GM21576 (cell line): ENCODE measurements around the gene KRT14.
"Not testable (repeated sequence)": the region's sequence is repeated elsewhere in the genome, so short reads cannot be mapped to it uniquely, and the experiment has no call there.

Experiments used
- ATAC-seq: cut with Tn5 transposase; IDR thresholded peaks from one replicate; pipeline ENCODE4 v1.9.1; 2021; ENCODE audit warnings: mild to moderate bottlenecking, moderate library complexity; ENCODE audit not compliant: unreplicated experiment

The KRT14 gene

DNA sequence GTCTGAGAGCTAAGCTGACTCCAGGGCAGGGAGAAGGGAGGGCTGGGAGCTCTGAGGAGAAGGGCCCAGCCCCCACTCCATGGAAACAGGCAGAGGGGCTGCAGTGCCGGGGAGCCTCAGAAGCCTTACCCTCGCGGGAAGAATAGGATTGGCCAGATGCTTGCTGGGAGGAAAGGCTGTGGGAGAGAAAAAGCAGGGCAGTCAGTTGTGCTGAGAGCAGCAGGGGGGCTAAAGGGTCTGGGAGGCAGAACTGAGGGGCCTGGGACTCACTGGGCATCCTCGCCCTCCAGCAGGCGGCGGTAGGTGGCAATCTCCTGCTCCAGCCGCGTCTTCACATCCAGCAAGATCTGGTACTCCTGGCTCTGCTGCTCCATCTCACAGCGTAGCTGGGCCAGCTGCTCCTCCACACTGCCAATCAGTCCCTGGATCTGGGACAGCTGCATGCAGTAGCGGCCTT, 23.4 kb upstream of the KRT14 start:
- not testable (repeated sequence) for ATAC-seq

DNA sequence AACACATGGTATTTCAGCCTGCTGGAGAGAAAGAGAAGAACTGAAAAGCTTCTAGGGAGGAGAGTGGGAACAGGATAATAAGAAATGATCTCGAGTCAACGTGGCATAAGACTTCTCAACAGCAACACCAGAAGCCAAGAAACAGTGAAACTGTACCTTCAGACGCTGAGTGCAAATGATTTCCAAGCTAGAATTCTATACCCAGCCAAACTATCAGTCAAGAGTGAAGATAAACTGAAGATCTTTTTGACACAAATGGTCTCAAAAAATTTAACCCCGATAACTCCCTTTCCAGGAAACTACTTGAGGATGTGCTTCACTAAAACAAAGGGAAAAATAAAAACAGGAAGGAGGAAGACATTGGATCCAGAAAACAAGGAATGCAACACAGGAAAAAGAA, 20.2 kb upstream of the KRT14 start:
- ATAC-seq, result not testable (repeated sequence)

DNA sequence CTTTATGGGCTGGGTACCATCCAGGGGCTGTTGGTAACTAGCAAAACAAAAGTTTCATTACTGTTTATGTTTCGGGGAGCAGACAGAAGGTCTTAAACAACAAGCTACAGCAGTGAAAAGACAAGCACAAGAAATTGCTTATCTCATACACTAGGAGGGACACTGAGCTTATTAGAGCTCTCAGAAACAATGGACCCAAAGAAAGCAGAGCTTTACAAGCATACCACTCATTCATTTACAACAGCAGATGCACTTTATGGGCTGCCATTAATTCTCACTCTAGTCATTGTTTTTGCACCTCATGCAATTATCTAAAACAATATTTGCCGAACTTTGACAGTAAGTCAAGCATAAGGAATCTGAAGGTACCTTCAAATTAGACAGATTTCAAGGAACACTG, 15.8 kb upstream of the KRT14 start:
- no peak for ATAC-seq

DNA sequence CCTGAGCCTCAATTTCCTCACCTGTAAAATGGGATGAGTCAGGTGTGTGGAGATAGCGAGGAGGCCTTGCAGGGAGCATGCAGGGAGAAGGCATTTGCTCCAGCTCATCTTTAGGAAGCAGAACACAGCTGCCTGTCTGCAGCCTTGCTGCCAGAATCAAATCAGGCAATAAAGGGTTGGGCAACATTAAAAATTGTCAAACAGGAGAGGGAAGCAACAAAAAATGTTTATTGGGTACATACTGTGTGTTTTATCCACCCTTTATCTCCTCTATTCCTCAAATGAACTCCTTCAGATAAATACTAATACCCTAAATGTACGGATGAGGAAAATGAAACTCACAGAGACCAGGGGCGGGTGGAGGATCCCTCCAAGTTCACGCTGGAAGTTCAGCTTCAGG, 13.6 kb upstream of the KRT14 start:
- ATAC-seq, result no peak

DNA sequence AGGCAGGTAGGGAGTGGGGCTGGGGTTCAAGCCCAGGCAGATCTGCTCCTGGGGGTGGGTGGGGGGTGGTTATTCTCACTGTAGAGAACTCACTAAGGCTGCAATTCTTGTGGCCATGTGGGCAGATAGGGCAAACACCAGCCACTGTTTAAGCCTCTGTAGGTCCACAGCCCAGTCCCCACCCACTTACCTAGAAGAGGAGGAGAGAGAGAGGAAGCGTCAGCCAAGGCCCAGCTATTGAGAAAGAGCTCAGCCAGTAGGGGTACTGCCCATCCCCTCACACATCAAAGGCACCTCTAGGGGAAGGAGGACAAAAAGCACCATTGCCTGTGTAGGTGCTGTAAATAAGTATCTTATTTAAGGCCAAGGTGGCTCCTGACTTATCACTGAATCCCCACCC, 13.0 kb upstream of the KRT14 start:
- ATAC-seq, result no peak

DNA sequence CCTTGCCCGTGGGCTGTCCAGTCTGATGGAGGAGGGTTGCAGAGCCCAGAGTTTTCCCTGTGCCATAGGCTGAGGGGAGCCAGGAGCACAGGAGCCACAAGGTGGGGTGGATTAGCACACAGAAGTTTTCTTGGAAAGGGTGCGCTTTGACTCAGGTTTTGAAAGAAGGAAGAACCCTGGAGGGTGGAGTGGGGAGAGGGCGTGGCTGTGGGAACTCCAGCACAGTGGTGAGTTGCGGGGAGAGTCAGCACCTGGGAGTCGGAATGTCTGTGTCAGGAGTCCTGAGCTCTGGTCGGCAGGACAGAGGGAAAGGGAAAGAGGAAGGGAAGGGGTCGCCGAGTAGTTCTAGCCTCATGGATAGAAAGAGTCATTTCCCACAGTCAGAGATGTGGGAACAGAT, 8.9 kb upstream of the KRT14 start:
- no peak for ATAC-seq

DNA sequence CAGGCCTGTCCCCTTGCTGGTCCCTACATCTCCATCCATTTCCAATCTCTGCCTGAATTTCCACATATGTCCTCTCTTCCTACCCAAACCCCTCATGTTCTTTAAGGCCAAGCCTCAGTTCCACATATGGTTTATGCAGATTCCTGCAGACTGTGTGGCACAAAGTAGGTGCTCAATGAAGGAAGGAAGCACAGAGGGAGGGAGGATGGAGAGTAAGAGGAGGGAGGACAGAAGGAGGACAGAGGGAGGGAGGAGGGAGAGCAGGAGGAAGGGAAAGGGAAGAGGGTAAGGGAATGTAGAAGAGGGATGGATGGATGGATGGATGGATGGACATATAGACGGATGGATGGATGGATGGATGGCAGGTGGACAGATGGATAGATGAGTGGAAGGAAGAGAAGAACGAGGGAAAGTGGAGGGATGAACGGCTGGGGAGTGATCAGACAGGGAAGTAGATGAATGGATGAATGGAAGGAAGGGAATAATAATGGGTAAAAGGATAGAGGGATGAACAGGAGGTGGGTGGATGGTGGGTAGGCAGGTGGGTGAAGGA, 7.7 kb upstream of the KRT14 start:
- ATAC-seq, result no peak

DNA sequence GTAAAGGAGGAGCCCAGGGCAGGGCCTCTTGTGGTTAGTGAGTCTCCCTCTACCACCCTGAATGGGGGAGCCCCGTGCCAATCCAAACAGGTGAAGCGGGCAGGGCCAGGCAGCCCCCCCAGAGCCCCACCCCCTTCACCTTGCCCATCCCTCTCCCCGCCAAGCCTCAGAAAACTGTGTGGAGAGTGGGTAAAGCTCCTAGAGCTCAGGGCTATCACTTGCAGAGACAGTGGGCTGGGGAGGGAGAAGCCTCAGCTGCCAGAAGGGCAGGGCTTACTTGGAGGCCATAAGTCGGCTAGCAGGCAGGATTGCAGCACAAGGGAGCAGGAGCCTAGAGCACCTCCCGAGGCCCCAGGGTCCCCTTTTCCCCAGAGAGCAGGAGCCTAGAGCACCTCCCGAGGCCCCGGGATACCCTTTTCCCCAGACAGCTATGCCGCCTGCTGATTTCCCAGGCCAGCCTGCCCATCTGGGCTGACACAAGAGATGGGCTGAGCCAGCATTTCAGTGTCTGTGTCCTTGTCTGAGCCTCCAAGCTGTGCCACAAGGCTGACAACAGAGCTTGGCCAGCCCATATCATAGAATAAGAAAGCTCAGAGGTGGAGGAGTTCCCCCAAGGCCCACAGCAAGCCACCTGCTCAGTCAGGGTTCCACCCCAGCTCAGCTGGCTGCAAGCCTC, 6.7 kb upstream of the KRT14 start:
- ATAC-seq, result no peak

DNA sequence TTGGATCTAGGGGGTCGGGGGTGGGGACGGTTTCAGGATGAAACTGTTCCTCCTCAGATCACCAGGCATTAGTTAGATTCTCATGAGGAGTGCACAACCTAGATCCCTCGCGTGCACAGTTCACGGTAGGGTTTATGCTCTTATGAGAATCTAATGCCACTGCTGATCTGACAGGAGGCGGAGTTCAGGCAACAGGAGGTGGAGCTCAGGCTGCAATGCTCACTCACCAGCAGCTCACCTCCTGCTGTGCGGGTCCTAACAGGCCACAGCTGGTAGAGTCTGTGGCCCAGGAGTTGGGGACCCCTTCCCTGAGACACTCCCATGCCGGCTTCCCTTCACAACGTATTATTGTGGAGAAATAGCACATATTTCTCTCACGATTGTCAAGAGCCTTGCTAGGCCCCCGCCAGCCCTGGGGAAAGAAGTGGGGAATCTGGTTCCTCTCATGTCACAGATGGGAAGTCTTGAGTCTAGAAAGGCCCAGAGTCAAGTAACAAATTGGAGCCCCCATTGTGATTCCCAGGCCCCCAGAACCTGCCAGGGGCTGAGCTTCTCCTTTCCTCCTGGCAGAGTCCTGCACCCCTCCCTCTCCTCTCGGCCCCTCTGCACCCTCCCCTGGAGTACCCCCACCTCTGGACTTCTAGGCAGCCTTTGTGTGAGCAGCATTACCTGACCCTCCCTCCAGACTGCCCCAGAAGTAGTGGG, 6.1 kb upstream of the KRT14 start:
- no peak for ATAC-seq

DNA sequence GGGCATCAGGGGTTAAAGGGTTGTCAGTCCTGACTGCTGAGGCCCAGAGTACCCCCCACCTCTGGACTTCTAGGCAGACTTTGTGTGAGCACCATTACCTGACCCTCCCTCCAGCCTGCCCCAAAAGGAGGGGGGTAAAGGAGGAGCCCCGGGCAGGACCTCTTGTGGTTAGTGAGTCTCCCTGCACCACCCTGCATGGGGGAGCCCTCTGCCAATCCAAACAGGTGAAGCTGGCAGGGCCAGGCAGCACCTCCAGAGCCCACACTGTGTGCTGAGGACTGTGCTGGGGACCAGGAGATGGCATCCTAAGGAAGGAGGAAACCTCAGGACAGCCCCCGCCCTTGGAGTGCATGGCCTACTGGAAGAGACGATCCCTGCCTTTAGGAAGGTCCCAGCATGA, 2.6 kb upstream of the KRT14 start:
- ATAC-seq, result no peak

DNA sequence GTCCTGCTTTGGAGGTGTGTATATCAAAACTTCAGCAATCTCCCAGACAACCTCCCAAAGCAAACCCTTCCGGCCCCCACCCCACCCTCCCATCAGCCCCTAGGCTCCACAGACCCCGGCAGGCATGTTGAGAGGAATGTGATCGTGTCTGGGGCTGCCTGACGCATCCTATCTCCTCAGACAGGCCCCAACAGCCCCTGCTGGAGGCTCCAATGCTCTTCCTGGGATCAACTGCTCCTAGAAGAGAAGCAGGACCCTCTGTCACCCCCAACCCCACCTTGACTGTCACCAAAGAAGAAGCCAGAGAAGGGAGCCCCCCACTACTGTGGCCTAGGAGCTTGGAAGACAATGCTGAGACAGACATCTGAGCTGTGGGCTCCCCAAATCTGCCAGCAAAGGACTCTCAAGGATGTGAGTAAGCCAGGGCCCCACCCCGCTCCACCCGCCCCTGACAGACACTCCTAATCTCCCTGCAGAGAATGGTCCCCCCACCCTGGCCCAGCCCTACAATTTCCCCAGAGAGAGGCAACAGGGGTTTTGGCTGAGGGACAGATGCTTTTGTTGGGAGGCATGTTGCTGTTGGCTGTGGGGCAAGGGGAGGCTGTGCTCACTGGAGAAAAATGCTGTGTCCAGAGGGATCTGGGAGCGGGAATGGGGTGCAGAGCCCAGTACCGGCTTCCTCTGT, 1.6 kb upstream of the KRT14 start:
- no peak for ATAC-seq

DNA sequence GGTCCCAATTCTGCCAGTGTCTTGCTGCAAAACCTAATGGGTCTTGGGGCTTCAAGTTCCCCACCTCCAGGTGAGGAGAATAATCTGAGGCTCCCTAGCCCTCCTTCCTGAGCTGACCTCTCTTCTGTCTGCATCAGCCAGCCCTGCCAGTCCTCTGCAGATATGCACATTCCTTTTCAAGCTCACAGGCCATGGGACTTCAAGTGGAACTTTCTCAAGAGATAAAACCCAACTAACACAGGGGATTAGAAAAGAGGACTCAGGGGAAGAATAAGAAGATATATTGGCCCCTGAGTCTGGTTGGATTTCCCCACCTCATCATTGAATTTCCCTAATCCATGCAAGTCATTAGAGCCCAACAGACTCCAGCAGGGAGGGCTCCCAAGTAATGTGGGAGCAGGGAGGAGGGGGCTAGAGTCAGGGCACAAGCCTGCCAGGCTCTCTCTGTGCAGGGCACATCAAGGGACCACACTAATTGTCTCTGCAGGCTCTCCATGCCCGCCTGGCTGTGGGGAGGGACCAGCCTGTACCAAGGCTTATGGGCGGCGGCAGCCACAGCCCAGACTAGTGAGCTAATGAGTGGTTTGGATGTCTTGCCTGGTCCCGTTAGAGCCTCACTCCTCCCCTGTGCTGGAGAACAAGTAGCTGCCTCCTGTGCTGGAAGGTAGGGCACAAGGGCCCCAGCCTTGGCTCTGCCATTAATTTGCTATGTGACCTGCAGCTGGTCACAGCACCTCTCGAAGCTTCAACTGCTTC, 1.2 kb downstream of the KRT14 start:
- ATAC-seq, result no peak

DNA sequence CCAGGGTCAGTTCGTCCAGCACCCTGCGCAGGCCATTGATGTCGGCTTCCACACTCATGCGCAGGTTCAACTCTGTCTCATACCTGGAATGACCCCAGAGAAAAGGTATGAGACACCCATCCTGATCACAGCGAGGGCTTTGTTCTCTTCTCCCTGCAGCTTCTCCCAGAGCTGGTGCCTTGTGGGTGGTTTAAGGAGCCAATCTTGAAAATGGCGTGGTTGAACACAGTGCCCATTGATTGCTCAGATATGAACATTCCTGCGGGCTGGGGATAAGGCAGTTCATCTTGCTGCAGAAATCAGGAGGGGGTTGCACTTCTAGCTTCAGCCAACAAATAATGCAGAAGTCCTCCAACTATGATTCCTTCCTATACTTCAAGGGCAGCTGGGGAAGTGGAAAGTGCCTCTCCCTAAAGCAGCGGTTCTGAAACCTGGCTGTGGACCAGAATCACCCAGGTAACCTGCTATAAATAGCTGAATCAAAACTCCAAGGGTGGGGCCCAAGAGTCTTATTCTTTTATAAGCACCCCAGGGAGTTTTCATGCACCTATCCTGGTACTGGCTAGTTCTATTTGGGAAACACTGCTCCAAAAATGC, 2.3 kb downstream of the KRT14 start:
- not testable (repeated sequence) for ATAC-seq

DNA sequence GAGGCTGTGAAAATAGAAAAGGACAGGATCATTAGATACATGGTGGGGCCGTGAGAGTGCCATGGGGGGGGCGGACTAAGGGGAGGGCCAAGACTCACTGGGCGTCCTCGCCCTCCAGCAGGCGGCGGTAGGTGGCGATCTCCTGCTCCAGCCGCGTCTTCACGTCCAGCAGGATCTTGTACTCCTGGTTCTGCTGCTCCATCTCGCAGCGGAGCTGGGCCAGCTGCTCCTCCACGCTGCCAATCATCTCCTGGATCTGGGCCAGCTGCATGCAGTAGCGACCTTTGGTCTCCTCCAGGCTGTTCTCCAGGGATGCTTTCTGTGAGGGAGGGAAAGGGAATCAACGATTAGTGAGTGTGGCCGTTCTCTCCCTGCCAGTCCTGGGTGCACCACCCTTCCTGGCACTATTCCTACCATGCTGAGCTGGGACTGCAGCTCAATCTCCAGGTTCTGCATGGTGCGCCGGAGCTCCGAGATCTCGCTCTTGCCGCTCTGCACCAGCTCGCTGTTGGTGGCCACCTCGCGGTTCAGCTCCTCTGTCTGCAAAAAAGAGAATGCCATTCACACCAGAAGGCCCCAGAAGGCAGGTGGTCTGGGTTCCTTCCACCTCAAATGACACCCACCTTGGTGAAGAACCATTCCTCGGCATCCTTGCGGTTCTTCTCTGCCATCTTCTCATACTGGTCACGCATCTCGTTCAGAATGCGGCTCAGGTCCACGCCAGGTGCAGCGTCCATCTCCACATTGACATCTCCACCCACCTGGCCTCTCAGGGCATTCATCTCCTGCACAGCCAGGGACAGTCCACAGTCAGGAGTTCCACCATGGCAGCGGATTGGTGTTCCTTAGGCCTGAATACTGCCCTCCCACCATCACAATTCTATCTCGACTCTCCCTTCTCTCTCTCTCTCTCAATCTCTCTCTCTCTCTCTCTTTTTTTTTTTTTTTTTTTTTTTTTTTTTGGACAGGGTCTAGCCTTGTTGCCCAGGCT, 3.3 kb downstream of the KRT14 start:
- ATAC-seq, result no peak

DNA sequence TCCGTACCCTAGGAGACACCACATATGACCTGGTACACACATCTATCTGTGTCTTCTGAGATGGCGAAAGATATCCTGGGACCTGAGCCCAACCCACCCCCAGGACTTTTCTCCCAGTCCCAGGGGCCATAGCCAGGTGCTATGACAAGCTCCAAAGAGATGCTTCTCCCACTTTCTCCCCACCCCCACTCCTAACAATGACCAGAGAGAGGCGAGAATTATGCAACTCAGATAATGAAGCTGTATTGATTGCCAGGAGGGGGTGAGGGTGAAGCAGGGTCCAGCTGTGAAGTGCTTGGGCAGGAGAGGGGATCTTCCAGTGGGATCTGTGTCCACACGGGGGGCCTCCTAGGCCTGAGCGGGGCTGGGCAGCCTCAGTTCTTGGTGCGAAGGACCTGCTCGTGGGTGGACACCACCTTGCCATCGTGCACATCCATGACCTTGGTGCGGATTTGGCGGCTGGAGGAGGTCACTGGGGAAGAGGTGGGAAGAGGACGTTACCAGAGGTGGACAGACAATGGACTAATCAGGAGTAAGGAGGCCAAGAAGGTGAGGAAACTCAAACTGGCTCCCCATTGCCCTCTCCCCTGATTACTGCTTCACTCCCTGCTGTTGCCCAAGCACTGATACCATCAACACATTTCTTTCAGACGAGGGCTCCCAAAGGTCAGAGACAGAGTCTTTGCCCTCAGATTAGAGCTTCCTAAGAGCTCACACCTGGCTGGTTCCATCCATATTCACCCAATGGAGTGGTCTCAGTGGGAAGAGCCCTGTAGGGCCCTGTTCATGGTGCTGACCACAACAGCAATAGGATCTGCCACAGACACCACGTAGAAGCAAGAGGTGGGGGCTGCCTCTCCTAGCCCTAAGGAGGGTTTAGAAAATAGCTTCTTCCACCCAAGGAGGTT, 4.4 kb downstream of the KRT14 start:
- ATAC-seq, result not testable (repeated sequence)

DNA sequence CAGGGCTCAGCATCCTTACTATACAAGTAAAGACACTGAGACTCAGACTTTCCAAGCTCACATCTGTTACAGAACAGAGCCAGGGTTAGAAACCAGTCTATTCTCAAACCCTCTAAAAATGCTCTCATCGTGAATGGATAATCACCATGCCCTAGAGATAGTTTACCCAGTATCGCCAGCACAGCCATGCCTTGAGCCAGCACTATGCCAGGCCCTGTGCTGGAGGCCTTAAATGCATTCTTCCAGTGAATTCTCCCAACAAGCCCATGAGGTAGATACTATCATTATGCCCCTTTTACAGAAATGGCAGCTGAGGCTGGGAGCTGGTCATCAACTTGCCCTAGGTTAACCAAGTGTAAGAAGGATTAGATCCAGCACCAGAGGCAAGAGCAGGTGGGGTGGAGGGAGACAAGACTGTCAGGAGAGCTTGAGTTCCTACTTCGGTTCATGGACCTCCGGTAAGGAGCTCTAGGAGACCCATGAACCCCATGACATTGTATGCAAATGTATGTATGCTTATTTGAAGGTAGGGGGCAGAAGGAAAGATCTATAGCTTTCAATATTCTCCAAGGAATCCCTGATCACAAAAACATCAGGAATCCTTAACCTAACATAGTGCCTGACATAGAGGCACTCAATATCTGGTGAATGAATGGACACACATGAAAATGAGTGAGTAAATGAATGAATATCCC, 5.2 kb downstream of the KRT14 start:
- no peak for ATAC-seq

DNA sequence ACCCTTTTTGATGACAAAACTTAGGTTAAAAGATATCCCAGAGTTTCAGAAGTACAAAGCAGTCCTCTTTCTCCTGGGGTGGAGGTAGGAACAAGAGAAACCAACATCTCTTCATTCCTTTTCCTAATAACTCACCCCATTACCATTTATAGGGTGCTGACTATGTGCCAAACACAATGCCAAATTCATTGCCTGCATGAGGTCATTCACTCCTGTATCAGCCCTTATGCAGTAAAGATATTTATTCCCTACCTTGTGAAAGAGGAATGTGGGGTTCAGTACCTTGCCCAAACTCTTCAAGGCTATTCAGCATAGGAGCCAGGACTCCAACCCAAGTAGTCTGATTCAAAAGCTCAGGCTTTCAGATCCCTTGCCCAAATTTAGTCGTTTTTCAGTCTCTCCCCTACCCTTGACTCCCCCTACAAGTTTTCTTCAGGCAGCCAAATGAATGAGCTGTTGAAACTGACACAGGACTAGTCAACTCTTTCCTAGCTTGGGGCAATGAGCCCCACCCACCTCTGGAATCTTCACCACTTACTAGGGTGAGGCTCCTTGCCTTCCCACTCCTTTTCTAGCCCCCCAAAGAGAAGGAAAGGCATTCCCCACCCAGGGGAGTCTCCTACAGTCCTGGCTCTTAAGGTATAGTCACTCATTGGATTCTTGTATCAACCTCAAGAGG, 5.9 kb downstream of the KRT14 start:
- ATAC-seq, result no peak
